ENCODE results near the gene EPB42.
"Not testable (repeated sequence)": the region's sequence is repeated elsewhere in the genome, so short reads cannot be mapped to it uniquely, and the experiment has no call there.

EPB42 gene

DNA sequence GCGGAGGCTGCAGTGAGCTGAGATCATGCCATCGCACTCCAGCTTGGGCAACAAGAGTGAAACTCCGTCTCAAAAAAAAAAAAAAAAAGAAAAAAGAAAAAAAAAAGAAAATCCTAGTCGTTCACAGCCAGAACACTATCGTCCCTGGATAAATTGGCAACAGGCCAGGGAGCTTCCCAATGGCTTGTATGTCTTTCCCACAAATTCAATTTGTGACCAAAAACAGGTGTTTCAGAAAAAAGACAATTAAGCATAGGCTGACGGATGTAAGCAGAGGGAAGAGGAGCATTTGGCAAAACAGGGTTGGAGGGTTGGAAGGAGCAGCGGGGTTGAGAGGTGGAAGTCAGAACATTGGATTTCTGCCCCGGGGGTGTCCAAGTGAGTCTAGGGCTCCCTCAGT is 8.5 kb downstream of the EPB42 start:
- no peak for DNase-seq (ENCODE audit: low spot score)

DNA sequence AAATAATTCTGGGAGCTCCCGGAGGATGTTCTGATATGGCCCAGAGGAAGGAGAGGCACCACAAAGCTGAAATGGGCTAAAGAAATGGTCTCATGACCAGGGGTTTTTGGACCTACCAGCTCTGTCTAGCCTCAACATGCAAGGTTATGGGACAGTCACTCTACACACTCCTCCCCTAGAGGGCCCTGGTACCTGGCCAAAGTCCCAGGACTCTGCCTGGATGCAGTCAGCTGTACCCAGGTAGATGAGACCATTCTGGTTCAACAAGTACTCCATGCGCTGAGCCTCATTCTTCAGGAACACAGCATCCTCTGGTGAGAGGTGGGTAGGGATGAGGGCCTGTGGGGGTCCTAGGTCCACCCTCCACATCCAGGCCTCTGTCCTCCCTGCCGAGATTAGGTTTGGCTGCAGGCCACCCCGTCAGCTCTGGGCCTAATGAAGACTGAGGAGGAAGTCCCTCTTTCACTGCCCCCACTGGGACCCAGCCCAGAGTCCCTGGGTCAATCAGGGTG is 9.5 kb downstream of the EPB42 start:
- no peak for DNase-seq (ENCODE audit: low spot score)

DNA sequence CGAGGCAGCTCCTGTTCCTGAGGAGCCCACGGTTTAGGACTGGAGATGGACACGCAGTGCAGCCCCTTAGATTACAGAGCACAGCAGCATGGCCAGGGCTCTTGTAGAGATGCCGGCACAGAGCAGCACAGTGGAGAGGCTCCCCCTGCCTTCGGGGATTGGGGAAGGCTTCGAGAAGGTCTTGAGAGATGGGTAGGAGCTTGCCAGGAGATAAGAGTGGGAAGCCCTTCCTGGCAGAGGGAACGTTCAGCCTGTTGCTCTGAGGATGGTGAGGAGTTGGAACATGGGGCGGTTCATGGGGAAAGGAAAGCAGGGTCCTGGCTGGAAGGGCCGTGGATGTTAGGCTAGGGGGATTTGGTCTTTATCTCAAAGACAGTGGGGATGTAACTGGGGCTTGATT is 10.0 kb downstream of the EPB42 start:
- no peak for DNase-seq (ENCODE audit: low spot score)

DNA sequence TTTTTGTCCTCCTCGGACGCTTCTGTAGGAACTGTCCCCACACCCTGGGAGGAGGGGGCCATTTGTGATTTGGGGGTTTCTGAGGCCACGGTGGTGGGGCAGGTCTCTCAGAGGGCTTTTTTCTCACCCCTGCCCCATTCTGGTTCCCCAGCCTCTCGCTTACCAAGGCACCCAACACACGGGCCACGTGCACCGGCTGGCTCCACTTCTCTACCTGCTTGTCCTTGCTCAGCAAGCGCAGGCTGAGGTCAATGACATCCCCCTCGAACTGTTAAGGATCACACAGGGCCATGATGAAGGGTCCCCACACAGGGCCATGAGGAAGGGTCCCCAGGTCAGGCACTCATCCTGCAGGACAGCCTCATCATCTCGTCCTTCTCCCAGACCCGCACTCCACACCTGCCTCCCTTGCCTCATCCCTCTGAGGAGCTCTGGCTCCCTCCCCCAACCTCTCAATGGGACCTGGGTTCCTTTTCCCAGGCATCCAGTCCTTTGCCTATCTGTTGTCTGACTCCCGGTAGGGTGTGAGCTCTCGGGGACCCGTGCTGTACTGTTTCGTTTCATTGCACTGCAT is 10.6 kb downstream of the EPB42 start:
- no peak for DNase-seq (ENCODE audit: low spot score)

DNA sequence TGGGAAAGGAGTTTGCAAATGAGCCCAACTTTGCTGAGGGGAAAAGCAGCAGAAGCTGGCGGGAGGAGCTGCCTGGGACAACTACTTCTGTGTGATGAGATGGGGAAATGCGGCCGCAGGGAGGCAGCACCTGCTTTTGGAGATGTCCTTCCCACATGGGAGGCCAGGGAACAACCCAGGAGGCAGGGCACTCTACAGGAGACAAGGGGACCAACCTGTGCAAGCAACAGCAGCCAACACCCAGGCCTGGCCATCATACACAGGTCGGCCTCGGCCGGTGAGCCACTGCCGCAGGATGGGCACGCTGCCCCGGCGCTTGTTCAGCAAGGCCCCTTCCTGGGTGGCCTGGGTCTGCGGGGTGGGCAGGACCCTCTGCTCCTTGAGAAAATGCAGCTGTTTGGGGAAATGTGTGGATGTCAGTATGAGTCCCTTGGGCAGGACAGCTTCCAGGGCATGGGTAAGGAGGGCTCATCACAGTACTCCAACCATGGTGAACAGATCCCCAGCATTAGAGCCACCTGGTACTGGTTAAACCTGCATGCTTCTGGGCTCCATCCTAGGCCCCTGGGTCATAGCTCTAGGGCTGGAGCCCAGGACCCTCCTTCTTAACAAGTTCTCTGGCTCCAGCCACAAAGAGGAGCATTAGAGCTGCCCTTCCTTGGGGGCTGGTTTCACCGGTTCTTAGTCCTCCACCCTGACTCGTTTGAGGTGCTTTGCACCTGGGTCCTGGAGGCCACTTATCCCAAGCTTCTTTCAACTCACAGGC is 11.6 kb downstream of the EPB42 start:
- DNase-seq (ENCODE audit: low spot score) = no peak

DNA sequence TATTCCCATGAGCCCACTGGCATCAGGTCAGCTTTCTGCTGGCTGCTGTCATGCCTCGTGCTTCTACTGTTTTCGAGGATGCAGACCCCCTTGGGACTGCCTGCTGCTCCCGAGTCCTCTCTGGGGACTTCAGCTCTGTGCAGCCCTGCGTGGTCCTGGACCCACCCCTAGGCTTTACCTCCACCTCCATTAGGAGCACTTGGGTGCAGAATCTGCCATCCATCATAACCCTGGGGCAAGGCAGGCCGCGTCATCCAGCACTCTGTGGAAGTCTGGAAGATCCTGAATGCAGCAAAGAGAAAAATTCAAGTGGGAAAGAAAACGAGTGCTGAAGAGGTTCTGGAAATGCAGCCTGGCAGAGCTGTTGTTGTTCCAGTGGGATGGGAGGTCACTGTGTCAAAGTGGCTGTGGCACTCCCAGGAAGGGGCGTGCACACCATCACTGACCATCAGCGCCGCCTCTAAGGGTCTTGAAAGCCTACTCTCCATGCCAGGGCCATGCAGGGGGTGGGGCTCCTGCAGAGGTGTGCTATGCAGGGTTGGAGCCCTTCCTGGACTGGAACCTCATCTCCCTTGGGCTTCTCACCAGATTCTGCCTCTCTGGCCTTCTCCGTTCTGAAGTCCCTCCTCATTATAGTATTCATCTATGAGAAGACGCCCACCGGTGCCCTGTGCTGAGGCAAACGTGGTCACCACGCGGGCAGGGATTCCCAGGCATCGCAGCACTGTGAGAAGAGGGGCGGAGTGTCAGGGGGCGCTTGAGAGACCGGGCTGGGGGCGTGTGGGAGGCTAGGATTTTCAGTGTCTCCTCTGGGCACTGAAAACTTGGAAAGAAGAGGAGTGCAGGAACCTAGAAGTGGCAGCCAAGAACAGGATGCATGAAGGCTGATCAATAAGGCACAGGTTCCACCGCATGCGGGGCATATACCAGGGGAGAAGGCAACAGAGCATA is 12.5 kb downstream of the EPB42 start:
- DNase-seq (ENCODE audit: low spot score) = no peak

DNA sequence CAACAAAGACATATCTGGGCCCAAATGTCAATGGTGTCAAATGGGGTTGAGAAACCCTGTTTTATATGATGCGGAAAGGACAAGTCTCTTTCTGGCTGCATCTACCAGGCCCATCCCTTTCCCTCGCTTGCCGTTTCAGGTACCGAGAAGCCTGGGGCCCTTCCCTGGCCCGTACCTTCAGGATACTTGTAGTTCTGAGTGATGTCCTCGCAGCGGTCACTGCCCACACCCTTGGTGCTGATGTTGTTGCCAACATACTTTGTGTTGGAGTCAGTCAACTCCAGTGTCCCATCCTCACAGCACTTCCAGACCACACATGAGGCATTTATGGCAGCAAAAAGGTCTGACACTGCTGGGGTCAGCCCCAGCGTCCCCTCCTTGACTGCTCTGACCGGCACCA is 13.8 kb downstream of the EPB42 start:
- DNase-seq (ENCODE audit: low spot score) = no peak

DNA sequence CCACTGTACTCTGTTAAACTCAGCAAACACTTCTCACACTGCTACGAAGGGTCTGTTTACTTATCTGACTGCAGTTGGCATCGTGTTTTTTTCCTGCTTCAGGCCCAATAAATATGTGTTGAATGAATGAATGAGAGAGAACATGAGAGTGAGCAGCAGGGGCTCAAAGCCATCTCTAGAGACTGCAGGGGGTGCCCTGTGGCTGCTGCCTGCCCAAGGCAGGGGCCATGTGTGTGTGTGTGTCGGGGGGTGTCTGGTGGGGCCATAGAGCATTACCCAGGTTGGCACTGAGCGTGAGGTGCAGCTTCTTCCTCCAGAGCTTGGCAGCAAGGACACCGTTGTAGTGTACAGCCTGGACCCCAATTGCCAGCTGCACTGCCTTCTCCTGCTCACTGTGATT is 14.8 kb downstream of the EPB42 start:
- no peak for DNase-seq (ENCODE audit: low spot score)

DNA sequence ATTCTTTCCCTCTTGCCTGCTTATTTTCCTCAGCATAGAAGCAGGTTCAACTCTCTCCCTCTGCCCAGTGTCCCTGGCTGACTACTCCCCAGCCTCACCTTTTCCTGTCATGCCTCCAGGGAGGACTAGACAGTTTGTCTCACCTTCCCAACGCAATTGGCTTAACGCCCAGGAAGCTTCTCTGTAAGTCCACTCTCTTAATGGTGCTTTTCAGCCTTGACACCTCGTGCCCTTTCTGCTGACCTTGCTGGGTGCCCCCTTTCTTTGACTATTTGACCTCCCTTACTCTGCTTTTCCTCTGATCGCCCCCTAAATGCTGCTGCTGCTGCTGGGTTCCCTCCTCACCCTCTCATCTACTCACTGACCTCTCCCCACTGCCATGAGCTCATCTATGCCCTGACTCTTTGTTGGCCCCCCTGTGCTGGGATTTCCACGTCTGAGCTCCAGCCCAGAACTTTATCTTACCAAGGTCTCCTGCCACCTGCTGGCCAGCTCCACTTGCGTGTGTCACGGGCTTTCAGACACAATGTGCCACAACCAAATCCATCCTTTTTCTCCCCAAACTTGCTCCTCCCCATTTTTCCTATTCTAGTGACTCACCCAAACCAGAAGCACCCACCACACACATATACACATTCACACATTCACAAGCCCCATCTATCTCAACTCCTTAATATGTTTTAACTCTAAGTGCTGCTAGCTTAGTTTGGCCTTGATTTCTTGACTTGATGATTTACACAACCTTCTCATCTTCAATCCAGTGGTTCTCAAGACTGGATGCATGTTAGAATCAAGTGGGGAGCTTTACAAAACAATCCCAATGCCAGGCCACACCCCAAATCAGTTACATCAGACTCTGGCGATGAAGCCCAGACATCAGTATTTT is 16.6 kb downstream of the EPB42 start:
- no peak for DNase-seq (ENCODE audit: low spot score)

DNA sequence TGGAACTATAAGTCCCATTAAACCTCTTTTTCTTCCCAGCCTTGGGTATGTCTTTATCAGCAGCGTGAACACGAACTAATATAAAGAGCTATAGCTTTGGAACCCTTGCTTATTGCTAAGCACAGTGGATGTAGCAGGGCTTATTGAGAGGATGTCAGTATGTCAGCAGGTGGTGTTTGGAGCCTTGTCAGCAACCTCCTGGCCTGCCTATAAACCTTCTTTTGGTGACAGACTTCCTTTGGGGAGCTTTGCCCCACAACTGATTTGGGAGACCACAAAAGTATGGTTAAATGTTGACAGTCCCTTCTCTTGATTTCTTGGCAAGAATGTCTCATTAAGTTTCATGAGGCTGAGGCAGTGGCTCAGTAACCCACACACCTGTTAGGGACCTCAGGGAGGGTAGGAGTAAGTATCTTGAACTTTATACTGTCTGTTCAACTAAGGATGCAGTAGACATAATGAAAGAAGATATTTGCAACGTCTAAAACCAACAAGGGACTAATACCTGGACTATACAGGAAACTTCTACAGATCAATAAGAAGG is 20.8 kb downstream of the EPB42 start:
- no peak for DNase-seq (ENCODE audit: low spot score)

DNA sequence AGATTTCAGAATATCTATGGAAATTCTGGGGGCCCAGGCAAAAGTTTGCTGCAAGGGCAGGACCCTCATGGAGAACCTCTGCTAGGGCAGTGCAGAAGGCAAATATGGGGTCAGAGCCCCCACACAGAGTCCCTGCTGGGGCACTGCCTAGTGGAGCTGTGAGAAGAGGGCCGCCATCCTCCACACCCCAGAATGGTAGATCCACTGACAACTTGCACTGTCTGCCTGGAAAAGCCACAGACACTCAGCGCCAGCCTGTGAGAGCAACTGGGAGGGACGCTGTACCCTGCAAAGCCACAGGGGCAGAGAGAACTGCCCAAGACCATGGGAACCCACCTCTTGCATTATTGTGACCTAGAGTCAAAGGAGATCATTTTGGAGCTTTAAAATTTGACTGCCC is 21.8 kb downstream of the EPB42 start:
- no peak for DNase-seq (ENCODE audit: low spot score)

DNA sequence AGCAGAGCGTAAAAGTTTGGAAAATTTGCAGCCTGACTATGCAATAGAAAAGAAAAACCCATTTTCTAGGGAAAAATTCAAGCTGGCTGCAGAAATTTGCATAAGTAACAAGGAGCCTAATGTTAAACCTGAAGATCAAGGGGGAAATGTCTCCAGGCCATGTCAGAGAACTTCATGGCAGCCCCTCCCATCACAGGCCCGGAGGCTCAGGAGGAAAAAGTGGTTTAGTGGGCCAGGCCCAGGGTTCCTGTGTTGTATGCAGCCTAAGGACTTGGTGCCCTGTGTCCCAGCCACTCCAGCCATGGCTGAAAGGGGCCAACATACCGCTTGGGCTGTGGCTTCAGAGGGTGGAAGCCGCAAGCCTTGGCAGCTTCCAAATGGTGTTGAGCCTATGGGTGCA is 22.3 kb downstream of the EPB42 start:
- not testable (repeated sequence) for DNase-seq (ENCODE audit: low spot score)

DNA sequence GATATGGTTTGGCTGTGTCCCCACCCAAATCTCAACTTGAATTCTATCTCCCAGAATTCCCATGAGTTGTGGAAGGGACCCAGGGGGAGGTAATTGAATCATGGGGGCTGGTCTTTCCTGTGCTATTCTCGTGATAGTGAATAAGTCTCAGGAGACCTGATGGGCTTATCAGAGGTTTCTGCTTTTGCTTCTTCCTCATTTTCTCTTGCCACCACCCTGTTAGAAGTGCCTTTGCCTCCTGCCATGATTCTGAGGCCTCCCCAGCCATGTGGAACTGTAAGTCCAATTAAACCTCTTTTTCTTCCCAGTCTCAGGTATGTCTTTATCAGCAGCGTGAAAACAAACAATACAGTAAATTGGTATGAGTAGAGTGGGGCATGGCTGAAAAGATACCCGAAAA is 23.0 kb downstream of the EPB42 start:
- DNase-seq (ENCODE audit: low spot score) = not testable (repeated sequence)

DNA sequence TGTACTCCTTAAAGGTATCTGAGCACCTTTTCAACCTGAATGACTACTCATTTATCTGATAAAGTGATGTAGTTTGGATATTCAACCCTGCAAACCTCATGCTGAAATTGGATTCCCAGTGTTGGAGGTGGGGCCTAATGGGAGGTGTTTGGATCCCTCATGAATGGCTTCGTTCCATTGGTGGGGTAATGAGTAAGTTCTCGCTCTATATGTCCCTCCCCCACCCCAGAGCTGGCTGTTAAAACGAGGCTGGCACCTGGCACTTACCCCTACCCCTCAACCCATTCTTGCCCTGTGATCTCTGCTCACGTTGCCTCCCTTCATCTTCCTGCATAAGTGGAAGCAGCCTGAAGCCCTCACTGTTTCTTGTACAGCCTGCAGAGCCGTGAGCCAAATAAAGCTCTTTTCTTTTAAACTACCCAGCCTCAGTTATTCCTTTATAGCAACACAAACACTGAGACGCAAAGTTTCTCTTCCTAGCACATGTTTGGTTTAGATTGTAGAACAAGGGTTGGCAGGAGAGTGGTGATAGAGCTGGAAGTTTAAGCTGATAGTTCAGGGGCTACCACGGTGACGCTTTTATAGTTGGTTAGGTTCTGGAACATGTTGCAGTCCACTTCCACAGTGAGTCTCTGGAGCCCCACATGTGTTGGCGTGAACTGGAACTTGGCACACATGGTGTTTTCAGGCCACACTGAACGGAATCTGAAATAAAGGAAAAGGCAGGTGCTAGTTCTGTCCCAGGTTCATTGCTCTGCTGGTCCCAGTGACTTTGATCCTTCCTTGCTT is 23.9 kb downstream of the EPB42 start:
- DNase-seq (ENCODE audit: low spot score) = no peak

DNA sequence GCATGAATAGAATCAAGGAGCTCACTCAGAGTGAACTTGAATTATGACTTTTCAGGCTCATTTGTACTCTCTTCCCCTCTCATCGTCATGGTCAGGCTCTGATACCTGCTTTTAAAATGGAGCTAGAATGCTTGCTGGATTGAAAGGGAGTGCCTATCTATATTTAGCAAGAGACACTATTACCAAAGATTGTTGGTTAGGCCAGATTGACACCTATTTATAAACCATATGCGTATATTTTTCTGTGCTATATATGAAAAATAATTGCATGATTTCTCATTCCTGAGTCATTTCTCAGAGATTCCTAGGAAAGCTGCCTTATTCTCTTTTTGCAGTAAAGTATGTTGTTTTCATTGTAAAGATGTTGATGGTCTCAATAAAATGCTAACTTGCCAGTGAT is 26.0 kb downstream of the EPB42 start:
- no peak for DNase-seq (ENCODE audit: low spot score)

DNA sequence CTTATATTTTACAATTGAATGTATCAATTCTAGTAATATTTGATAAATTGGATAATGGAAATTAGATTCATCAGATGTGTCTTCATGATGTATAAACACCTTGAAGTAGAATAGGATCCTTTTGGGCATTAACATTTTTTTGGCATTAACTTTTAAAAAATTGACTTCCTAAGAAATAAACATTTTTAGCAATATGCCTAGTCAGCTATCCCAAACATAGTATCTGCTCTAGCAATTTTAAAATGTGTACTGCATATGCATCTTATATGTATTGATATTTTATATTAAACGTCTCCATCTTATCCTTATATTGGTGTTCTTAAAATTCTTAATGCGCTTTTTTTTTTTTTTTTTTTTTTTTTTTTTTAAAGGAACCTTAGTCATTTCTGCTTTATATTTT is 27.1 kb downstream of the EPB42 start:
- no peak for DNase-seq (ENCODE audit: low spot score)

DNA sequence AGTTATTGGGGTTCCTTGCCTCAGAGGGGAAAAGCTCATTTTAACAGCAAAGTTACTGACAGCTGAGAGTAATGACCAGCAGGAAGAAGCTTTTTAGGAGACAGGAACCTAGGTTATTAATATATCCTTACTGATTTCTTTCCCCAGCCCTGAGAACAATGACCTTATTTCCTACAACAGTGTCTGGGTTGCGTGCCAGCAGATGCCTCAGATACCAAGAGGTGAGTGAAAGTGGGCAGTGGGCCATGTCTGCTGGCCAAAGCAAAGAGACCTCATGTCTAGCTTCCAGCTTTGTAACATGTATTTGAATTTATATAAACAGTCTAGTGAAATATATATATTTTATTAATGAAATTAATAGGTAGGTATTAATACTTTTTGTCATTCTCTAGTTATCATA is 30.6 kb downstream of the EPB42 start:
- DNase-seq (ENCODE audit: low spot score) = no peak

DNA sequence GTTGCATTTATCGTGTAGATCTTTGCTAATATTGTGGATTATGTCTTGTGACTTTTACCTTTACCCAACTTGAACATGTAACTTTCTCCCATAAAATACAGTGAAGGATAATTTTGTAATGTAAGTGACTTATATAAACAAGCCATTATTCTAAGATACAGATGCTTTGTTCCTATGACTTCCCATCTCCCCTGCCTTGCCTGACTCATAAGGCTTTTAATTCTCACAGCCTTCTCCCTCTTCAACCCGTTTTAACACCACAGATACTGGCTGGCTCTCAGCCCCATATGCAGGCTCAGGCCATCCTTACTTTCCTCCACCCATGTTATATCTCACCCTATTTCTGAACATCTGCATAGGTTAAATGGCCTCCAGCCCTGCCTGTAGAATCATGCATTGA is 31.5 kb downstream of the EPB42 start:
- DNase-seq (ENCODE audit: low spot score) = no peak

DNA sequence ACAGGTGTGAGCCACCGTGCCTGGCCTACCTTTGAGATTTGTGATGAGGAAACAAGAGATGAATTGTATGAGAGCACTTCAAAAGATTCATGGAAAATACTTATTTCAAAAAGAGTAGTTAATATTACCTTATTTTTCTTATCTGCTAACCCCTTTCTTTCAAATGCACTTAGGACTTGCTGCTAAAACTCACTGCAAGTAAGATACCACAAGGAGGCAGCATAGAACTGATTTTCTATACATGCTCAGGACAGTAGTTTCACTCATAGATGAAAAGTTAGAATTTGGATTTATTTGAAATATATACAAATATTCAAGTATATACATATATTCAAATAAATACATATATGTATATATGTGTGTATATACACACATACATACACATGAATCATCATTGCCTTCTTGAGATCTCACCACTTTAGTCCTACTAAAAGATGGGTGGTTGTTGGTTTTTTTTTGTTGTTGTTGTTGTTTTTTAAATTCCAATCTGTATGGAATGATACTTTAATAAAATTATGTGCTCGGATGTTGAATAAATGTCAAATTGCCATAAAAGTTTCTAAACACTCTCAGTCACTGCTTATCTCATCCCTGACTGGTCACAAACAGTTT is 33.2 kb downstream of the EPB42 start:
- no peak for DNase-seq (ENCODE audit: low spot score)

DNA sequence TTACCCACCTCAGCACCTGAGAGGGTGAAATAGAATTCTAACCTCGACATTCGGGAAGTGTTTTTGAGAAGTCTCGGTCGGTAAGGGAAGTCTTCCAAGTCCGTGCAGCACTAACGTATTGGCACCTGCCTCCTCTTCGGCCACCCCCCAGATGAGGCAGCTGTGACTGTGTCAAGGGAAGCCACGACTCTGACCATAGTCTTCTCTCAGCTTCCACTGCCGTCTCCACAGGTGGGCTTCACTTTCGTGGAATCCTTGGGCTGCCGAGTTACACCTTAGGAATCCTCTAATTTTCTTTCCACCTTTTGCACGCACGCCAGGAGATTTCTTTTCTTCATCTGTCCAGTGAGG is 34.8 kb downstream of the EPB42 start:
- no peak for DNase-seq (ENCODE audit: low spot score)

All from left forelimb (tissue), 1 donor.